HepG2 (cell line): ENCODE results near the gene NRGN. TPM values are rescaled to one million over a fixed set of nuclear protein-coding genes. Genes with fewer than 3 reads are reported as not detected.

ENCODE experiments used
- ATAC-seq: fragments of 200-7000 bp; cut with Tn5 transposase; 3 replicates; pipeline ENCODE4 v1.9.1; 2020; ENCODE audit warnings: mild to moderate bottlenecking, moderate library complexity
- BruUV-seq: library from RNA; stranded (reverse); fragments of 400-500 nt; replicated peaks from 2 replicates; lab custom pipeline; 2021; lab: Mats Ljungman, UMichigan
- CTCF ChIA-PET: fragments of 300-600 bp; formaldehyde crosslinking; extraction: SDS; loops from one replicate; lab custom pipeline; 2021; ENCODE audit warnings: low total read pairs, inconsistent platforms, low intra/inter-chr PET ratio; lab: Yijun Ruan, JAX
- POLR2A ChIA-PET: fragments of 350-600 bp; sonication (Branson Sonifier 250); formaldehyde crosslinking; loops from one replicate; lab custom pipeline; 2020; ENCODE audit warnings: antibody characterized with exemption, inconsistent platforms; lab: Yijun Ruan, JAX
- DNase-seq: peaks from one replicate; pipeline ENCODE4 v3.0.0-alpha.2; 2015; ENCODE audit warnings: low spot score
- FAIRE-seq: peaks from 3 replicates; lab custom pipeline; 2011; peaks lifted over from hg19 to GRCh38; lab: Jason Lieb, UNC
- H2AFZ ChIP-seq: one replicate; pipeline ENCODE4 v1.6.1; 2011; ENCODE audit warnings: low read length, inconsistent platforms
- H3K27ac ChIP-seq: fragments of 300-600 bp; 3 replicates; pipeline ENCODE4 v1.8.0; 2011; ENCODE audit warnings: mixed run types, mild to moderate bottlenecking, mixed read lengths, low read length, inconsistent platforms; ENCODE audit not compliant: insufficient read depth; ENCODE audit errors: extremely low read length
- H3K27me3 ChIP-seq, 2 experiments: fragments of 200-600 bp in 1 of 2; 2 replicates in 1 of 2; 3 replicates in 1 of 2; pipeline versions ENCODE4 v1.6.0 to v1.8.0; 2011; ENCODE audit warnings: low read length in 2 of 2, mild to moderate bottlenecking in 2 of 2, moderate library complexity in 2 of 2, inconsistent platforms in 1 of 2; ENCODE audit not compliant: insufficient read depth in 2 of 2, control insufficient read depth in 1 of 2
- H3K36me3 ChIP-seq, 2 experiments: fragments of 200-600 bp in 1 of 2; replicated peaks in 1 of 2; 2 replicates in 1 of 2; 3 replicates in 1 of 2; pipeline versions ENCODE4 v1.5.1 to v1.8.0; 2011; ENCODE audit warnings: low read length in 2 of 2, inconsistent platforms in 1 of 2; ENCODE audit not compliant: insufficient read depth in 2 of 2, control insufficient read depth in 1 of 2
- H3K4me1 ChIP-seq: 2 replicates; pipeline ENCODE4 v1.5.1; 2012; ENCODE audit warnings: low read length, inconsistent platforms; ENCODE audit not compliant: insufficient read depth
- H3K4me2 ChIP-seq: 2 replicates; pipeline ENCODE4 v1.6.0; 2011; ENCODE audit warnings: low read depth, low read length, inconsistent platforms
- H3K4me3 ChIP-seq, 3 experiments: fragments of 200-600 bp in 1 of 3; sonication (generic), shearing (Covaris generic) in 1 of 3; replicated peaks in 1 of 3; 2 replicates each; pipeline ENCODE4 v1.5.1; 2011 to 2016; ENCODE audit warnings: low read length in 3 of 3, inconsistent platforms in 2 of 3, low read depth in 2 of 3, mild to moderate bottlenecking in 2 of 3, control low read depth in 1 of 3, mixed read lengths in 1 of 3; ENCODE audit not compliant: insufficient read depth in 1 of 3
- H3K79me2 ChIP-seq: one replicate; pipeline ENCODE4 v1.6.1; 2011; ENCODE audit warnings: low read length, inconsistent platforms; ENCODE audit not compliant: insufficient read depth
- H3K9ac ChIP-seq: 2 replicates; pipeline ENCODE4 v1.6.0; 2011; ENCODE audit warnings: mild to moderate bottlenecking, low read depth, low read length, inconsistent platforms; ENCODE audit not compliant: insufficient read depth
- H3K9me3 ChIP-seq: 2 replicates; pipeline ENCODE4 v1.5.1; 2012; ENCODE audit warnings: mild to moderate bottlenecking, low read length
- H4K20me1 ChIP-seq: 2 replicates; pipeline ENCODE4 v1.6.0; 2011; ENCODE audit warnings: inconsistent platforms, mild to moderate bottlenecking, low read length, moderate library complexity; ENCODE audit not compliant: insufficient read depth
- AGO1 ChIP-seq: fragments of 200-400 bp; formaldehyde crosslinking; IDR thresholded peaks from 2 replicates; pipeline ENCODE4 v1.6.1; 2017; ENCODE audit warnings: mild to moderate bottlenecking, low read depth, low read length, moderate library complexity; ENCODE audit not compliant: poor library complexity, severe bottlenecking
- CENPBD1 ChIP-seq: sonication (generic); formaldehyde crosslinking; IDR thresholded peaks from 2 replicates; pipeline ENCODE4 v1.8.0; 2022; ENCODE audit warnings: missing genetic modification reagents, low read depth, mild to moderate bottlenecking, borderline replicate concordance
- E2F5 ChIP-seq: sonication (generic); formaldehyde crosslinking; conservative IDR thresholded peaks from 2 replicates; pipeline ENCODE4 v1.4.0; 2020; ENCODE audit warnings: missing genetic modification reagents
- HINFP ChIP-seq: sonication (generic); formaldehyde crosslinking; IDR thresholded peaks from 2 replicates; pipeline ENCODE4 v1.4.0; 2020; ENCODE audit warnings: low read depth, mild to moderate bottlenecking, missing genetic modification reagents
- MIER3 ChIP-seq: IDR thresholded peaks from 2 replicates; pipeline ENCODE4 v1.6.1; 2016; ENCODE audit warnings: missing compliant biosample characterization, borderline replicate concordance
- RFX3 ChIP-seq: IDR thresholded peaks from 2 replicates; pipeline ENCODE4 v1.6.1; 2016; ENCODE audit warnings: missing biosample characterization, missing genetic modification reagents
- TCF7L2 ChIP-seq: IDR thresholded peaks from 2 replicates; pipeline ENCODE4 v1.6.1; 2011; ENCODE audit warnings: mild to moderate bottlenecking, low read depth, low read length, moderate library complexity
- TOPORS ChIP-seq: sonication (generic); formaldehyde crosslinking; IDR thresholded peaks from 2 replicates; pipeline ENCODE4 v1.8.0; 2023; ENCODE audit warnings: mild to moderate bottlenecking, missing genetic modification reagents
- ZNF567 ChIP-seq: sonication (generic); formaldehyde crosslinking; IDR thresholded peaks from 2 replicates; pipeline ENCODE4 v1.8.1; 2023; ENCODE audit warnings: mild to moderate bottlenecking, missing genetic modification reagents, borderline replicate concordance
- ZNF572 ChIP-seq: sonication (generic); formaldehyde crosslinking; IDR thresholded peaks from 2 replicates; pipeline ENCODE4 v1.5.1; 2020; ENCODE audit warnings: mild to moderate bottlenecking, missing genetic modification reagents
- ZNF772 ChIP-seq: sonication (generic); formaldehyde crosslinking; IDR thresholded peaks from 2 replicates; pipeline ENCODE4 v1.5.0; 2020; ENCODE audit warnings: mild to moderate bottlenecking, missing genetic modification reagents
- ZNF891 ChIP-seq: sonication (generic); formaldehyde crosslinking; IDR thresholded peaks from 2 replicates; pipeline ENCODE4 v1.5.0; 2020; ENCODE audit warnings: mild to moderate bottlenecking, missing genetic modification reagents
- WGBS: methylation state at CpG from one replicate; pipeline ENCODE4 v1.1.6; 2017; ENCODE audit warnings: low lambda C conversion rate; 5-methylcytosine and 5-hydroxymethylcytosine counted together
- in situ Hi-C: cut with HindIII; loops from 2 replicates; pipeline ENCODE4 v1.10.0; 2017; ENCODE audit warnings: low pct_unique_long_range_greater_than_20kb; ENCODE audit not compliant: extremely low pct_ligation_motif_present
- intact Hi-C: fragments of 100-400 bp; cut with micrococcal nuclease; formaldehyde crosslinking; loops from one replicate; pipeline ENCODE4 v1.10.0; 2022; ENCODE audit not compliant: unreplicated experiment
- polyA plus RNA-seq, 8 experiments: library from polyadenylated mRNA; depleted of rRNA in 3 of 8; stranded (reverse) in 7 of 8; unstranded in 1 of 8; fragments of >200 nt; fragmentation: Illumina TruSeq in 4 of 8; extraction: Trizol in 4 of 8; gene quantifications; 2 replicates each; pipeline versions ENCODE4 v1.2.1 to v1.2.3, GENCODE V29; 2011 to 2016; ENCODE audit warnings: low read depth in 4 of 8, missing spikeins in 1 of 8, mixed read lengths in 1 of 8; ENCODE audit not compliant: insufficient read depth in 1 of 8
- total RNA-seq, 5 experiments: library from RNA; depleted of rRNA; stranded (reverse); fragments of >200 nt; fragmentation: Illumina TruSeq; extraction: Trizol; gene quantifications; 2 replicates each; pipeline ENCODE4 v1.2.3, GENCODE V29; 2016; ENCODE audit warnings: low read depth in 1 of 5

Gene NRGN
- total and polyA plus RNA-seq, 2 of the 13 experiments (the other 11 are each of a cell fraction or from before 2014, with no cell fraction given) = 0.22 TPM; not detected in 1

GRCh38 chr11:124736736-124737135 is 3.0 kb upstream of the NRGN start:
- H3K36me3 ChIP-seq = no peaks in the 10 kb centered on the region
- no peaks in the 10 kb centered on the region for H4K20me1 ChIP-seq
- no peaks in the 10 kb centered on the region for H3K79me2 ChIP-seq
- H3K4me2 ChIP-seq = no peak overlapping the region
- H3K9ac ChIP-seq = no peak overlapping the region
- H3K9me3 ChIP-seq = no peaks in the 10 kb centered on the region
- H2AFZ ChIP-seq = no peak overlapping the region
- 0% methylated on average over 2 of the region's 3 CpGs for WGBS
- ChIA-PET CTCF (no interaction called here), POLR2A (no interaction called here)
- BruUV-seq = no TSS peak
- no peak for ATAC-seq
- no peak overlapping the region for H3K27ac ChIP-seq
- TF ChIP-seq ZNF891 (CRISPR knock-in tag) = no peak
- TF ChIP-seq HINFP (CRISPR knock-in tag) = no peak
- no peak for TF ChIP-seq AGO1
- TF ChIP-seq ZNF567 (CRISPR knock-in tag) = no peak
- no peak for TF ChIP-seq RFX3 (CRISPR knock-in tag)
- intact Hi-C loops = no loop called here
- FAIRE-seq = no peak
- no peak overlapping the region for H3K4me3 ChIP-seq
- DNase-seq = no peak
- H3K27me3 ChIP-seq = peaks cover 2 to 59% of the 10 kb centered on the region in 2 experiments; a peak in 4 of 5 replicates
- H3K4me1 ChIP-seq = peaks cover 18% of the 10 kb centered on the region
- in situ Hi-C loops = no loop called here

GRCh38 chr11:124737638-124738305 is 2.0 kb upstream of the NRGN start:
- Histone ChIP-seq H3K4me3 (no peak overlapping the region), H4K20me1 (no peaks in the 10 kb centered on the region), H3K79me2 (no peaks in the 10 kb centered on the region), H3K4me2 (no peak overlapping the region), H3K9ac (no peak overlapping the region), H3K9me3 (no peaks in the 10 kb centered on the region), H3K27ac (no peak overlapping the region), H3K36me3 (no peaks in the 10 kb centered on the region), H3K27me3 (peaks cover 2 to 65% of the 10 kb centered on the region in 2 experiments; a peak in 4 of 5 replicates), H3K4me1 (peaks cover 18% of the 10 kb centered on the region), H2AFZ (no peak overlapping the region)
- intact Hi-C loops = no loop called here
- FAIRE-seq (no peak), DNase-seq (no peak), ATAC-seq (no peak)
- 40% methylated on average over 6 of the region's 7 CpGs for WGBS
- ChIA-PET POLR2A (interaction anchor here (1.0 kb wide), 1 partner anchor 9 kb away, joined by 3 read pairs; no protein-coding TSS in a partner anchor), CTCF (no interaction called here)
- in situ Hi-C loops = no loop called here
- no TSS peak for BruUV-seq
- TF ChIP-seq MIER3 (CRISPR knock-in tag) = no peak
- TF ChIP-seq E2F5 (CRISPR knock-in tag) = no peak
- no peak for TF ChIP-seq ZNF772 (CRISPR knock-in tag)
- no peak for TF ChIP-seq TOPORS (CRISPR knock-in tag)
- TF ChIP-seq CENPBD1 = no peak
- TF ChIP-seq TCF7L2 = no peak
- TF ChIP-seq ZNF572 (CRISPR knock-in tag) = no peak
